Large intestine (tissue), 3 donors: ENCODE results near the gene TROAP. TPM values are rescaled to one million over a fixed set of nuclear protein-coding genes. Genes with fewer than 3 reads are reported as not detected.

Source experiments
- DNase-seq, 2 donors: peaks; one replicate each; pipeline versions ENCODE4 v3.0.0 to v3.0.0-alpha.2; 2013
- H3K27ac ChIP-seq: one replicate; pipeline ENCODE4 v1.5.1; 2013; ENCODE audit warnings: low read length
- H3K27me3 ChIP-seq: 2 replicates; pipeline ENCODE4 v1.6.1; 2013; ENCODE audit warnings: low read length; ENCODE audit not compliant: control insufficient read depth, insufficient read depth
- H3K36me3 ChIP-seq: 2 replicates; pipeline ENCODE4 v1.6.1; 2013; ENCODE audit warnings: low read length; ENCODE audit not compliant: control insufficient read depth, insufficient read depth
- H3K4me1 ChIP-seq: one replicate; pipeline ENCODE4 v1.6.1; 2013; ENCODE audit warnings: low read length; ENCODE audit not compliant: control insufficient read depth, insufficient read depth
- H3K4me3 ChIP-seq: one replicate; pipeline ENCODE4 v1.5.1; 2013; ENCODE audit warnings: low read length
- H3K9me3 ChIP-seq: one replicate; pipeline ENCODE4 v1.6.1; 2013; ENCODE audit warnings: mild to moderate bottlenecking, low read depth, low read length, moderate library complexity; ENCODE audit not compliant: control insufficient read depth
- WGBS: methylation state at CpG from one replicate; pipeline ENCODE4 v1.1.5; 2013; ENCODE audit warnings: low lambda C conversion rate; ENCODE audit not compliant: insufficient coverage; 5-methylcytosine and 5-hydroxymethylcytosine counted together
- polyA plus RNA-seq: library from polyadenylated mRNA; unstranded; fragments of 120-200 nt; gene quantifications from one replicate; pipeline ENCODE4 v1.2.1, GENCODE V29; 2013

TROAP gene
- polyA plus RNA-seq, 1 donor, result 15.8 TPM

DNA sequence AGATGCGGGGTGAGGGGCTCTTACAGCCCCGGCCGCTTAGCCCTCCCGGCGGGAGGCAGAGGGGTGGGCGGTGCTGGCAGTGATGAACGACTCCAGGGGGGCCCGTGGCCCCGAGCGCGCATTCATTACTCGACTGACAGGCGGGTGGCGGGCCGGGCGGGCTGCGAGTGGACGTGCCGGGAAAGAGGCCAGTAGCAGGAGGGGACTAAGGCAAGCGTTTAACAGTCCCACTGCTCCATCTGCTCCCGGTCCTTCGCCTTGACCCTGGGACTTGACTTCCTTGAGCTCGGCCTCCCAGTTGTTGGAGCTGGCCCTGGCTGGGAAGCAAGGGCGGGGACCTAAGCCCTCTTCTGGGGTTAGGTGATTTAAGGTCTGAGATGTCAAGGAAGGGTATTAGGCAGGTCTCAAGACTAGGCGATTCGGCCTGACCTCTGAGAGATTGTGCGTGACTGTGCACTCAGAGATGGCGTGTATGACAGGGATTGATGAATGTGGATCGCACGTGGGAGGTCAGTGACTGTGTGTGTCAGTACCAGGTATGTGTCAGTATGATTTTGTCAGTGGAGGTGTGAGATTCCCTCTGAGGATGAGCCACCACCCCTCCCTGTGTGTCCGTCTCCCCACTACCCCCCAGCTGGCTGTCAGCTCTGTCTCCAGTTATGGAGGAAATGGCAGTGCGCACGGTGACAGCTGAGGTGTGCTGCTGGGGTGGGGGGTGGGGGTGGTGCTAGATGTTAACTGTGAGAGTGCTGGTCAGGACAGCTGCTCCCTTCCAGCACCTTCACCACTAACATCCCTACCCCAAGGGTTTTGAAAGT lies 20.1 kb downstream of the TROAP start:
- H3K27ac ChIP-seq, result no peak overlapping the region
- H3K4me3 ChIP-seq, result peak overlapping the region; percentile 19
- peaks cover 22% of the 10 kb centered on the region for H3K9me3 ChIP-seq
- peaks cover 55% of the 10 kb centered on the region for H3K4me1 ChIP-seq
- peak in 1 of 2 donors; percentile 9 for DNase-seq
- H3K36me3 ChIP-seq, result no peaks in the 10 kb centered on the region
- no CpG with 5 or more reads among the region's 33 CpGs for WGBS
- peaks cover 99% of the 10 kb centered on the region for H3K27me3 ChIP-seq

DNA sequence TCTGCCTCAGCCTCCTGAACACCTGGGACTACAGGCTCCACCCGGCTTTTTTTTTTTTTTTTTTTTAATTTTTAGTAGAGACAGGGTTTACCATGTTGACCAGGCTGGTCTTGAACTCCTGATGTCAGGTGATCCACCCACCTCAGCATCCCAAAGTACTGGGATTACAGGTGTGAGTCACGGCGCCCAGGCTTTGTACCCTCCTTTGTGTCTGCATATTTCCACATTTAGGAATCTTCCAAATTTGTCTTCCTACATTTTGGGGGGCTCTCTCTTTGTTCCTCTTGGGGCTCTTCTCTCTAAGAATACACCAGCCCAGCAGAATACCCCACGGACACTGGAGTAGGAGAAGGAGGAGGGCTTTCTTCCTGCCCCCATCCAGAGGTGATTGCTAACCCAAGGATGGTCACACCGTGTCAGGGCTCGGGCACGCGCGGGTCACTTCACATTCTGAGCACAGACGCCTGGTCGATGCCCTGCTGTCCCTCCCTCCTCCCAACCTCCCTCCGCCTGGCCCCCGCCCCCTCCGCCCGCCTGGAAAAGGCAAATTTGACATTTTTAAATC lies 21.5 kb downstream of the TROAP start:
- Histone ChIP-seq H3K36me3 (no peaks in the 10 kb centered on the region), H3K9me3 (peaks cover 22% of the 10 kb centered on the region), H3K4me3 (no peak overlapping the region), H3K27me3 (peaks cover 86% of the 10 kb centered on the region), H3K4me1 (peaks cover 62% of the 10 kb centered on the region), H3K27ac (no peak overlapping the region)
- no peak for DNase-seq
- WGBS, result no CpG with 5 or more reads among the region's 15 CpGs

DNA sequence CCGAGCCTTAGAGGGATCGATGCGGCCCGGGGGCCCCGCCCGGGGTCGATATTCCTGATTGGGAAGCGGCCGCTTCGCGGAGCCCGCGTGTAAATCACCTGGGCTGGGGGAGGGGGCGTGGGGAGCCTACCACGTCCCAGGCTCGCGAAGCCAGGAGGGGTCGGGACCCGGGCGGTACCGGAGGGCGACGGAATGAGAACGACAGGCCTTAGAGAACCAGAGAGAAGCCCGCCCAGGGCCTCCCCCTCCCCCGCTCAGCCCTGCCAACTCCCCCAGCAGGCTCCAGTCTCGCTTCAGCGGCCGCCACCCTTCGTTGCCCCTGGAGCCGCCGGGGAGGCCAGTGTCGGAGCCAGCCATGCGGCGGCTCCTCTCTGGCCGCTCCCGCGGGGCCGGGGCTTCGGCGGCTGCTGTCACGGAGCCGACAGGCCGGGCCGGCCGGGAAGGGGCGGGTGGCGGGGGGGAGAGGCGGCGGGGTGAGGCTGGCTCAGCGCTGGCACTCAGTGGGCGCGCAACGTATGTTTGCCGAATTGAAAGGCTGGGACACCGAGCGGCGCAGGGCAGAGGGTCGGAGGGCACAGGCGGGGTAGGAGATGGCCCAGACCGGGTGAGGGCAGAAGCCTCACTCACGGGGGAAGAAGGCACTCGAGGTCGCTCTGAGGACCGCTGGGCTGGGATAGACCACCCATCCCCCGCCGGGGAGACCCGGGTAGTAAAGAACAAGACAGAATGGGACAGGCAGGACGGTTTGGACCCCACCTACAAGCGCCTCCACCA lies 22.2 kb downstream of the TROAP start:
- no peaks in the 10 kb centered on the region for H3K36me3 ChIP-seq
- DNase-seq, result peak in 1 of 2 donors; percentile 30
- H3K27me3 ChIP-seq, result peaks cover 79% of the 10 kb centered on the region
- H3K4me3 ChIP-seq, result peak overlapping the region; percentile 14
- no peak overlapping the region for H3K27ac ChIP-seq
- WGBS, result no CpG with 5 or more reads among the region's 70 CpGs
- peaks cover 58% of the 10 kb centered on the region for H3K4me1 ChIP-seq
- peaks cover 22% of the 10 kb centered on the region for H3K9me3 ChIP-seq

DNA sequence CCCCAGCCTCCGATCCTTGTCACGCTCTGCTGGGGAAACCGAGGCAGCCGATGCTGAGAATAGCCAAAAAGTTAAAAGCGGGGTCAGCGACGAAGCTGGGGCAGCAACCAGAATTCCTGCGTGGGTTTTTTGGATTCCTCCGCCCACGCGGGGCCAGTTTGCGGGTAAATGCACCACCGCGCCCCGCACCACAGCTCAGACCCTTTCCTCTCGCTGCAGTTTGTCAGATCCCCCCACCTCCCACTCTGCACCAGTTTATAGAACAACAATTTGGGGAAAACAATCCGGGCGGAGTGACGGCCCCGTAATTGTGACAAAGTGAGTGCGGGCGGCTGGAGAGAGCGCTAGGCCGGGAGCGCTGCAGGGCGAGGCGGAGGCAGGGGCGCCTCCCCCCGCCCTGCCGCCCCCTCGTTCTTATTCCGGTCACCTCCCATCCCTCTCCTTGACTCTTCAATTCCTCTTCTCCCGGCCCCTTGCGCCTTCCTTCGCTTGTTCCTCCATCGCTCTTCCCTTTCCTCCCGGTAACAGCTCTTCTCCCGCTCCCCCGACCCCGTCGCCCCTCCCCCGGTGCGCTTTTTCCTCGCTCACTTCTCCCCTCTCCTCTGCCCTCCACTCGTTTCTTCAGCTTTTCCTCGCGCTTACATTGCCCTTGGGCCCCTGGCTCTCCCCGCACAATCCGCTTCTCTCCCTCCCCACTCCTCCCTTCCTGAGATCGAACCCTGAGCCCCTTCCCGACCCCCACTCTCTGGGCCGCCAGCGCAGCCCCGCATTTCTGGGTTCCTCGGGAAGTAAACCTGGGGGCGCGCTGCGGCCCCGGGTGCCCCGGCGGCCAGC lies 23.0 kb downstream of the TROAP start:
- H3K9me3 ChIP-seq, result peaks cover 22% of the 10 kb centered on the region
- H3K27me3 ChIP-seq, result peaks cover 71% of the 10 kb centered on the region
- peak overlapping the region; percentile 14 for H3K4me3 ChIP-seq
- peaks cover 58% of the 10 kb centered on the region for H3K4me1 ChIP-seq
- peak in 1 of 2 donors; percentile 26 for DNase-seq
- WGBS, result 20% methylated on average over 6 of the region's 61 CpGs
- no peak overlapping the region for H3K27ac ChIP-seq
- H3K36me3 ChIP-seq, result peaks cover under 1% of the 10 kb centered on the region

DNA sequence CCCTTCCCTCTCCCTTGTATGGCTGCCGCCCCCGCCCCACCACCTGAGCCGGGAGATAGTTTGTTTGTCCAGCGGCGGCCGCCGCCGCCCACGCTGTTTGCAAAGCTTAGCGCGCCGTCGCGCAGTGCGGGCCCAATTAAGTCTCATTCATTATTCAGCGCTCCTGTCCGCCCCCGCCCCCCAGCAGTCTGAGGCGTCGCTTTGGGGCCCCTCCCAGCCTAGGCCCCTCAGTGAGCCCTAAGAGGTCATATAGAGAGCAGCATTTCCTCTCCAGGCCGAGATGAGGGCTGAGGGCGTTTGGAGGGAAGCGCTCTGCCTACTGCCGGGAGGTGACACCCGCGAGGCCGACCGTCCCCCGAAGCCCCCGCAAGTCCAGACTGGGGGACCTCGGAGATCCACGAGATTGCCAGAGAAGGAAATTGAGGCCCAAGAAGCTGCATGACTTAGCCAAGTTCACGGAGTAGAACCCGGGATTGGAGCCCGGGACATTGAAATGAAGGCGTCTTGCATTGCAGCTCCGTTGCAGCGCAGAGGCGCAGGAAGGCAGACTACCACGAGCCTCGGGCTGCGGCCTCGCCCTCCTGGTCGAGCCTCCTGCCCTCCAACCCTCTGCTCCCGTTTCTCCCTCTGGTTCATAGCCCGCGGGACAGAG lies 23.7 kb downstream of the TROAP start, which contains the start of gene DNAJC22:
Gene DNAJC22 (plus strand): TSS at position 230 of the 652 bp plus-strand sequence. CDS start 1,985 bp downstream, outside the sequence.
- peak in 1 of 2 donors; percentile 46 for DNase-seq
- Histone ChIP-seq H3K4me1 (peaks cover 58% of the 10 kb centered on the region), H3K27me3 (peaks cover 64% of the 10 kb centered on the region), H3K9me3 (peaks cover 22% of the 10 kb centered on the region), H3K4me3 (peak within 1 kb of the TSS; percentile 59), H3K36me3 (peaks cover 4% of the 10 kb centered on the region), H3K27ac (no peak within 1 kb of the TSS)
- no CpG with 5 or more reads among the region's 47 CpGs for WGBS

DNA sequence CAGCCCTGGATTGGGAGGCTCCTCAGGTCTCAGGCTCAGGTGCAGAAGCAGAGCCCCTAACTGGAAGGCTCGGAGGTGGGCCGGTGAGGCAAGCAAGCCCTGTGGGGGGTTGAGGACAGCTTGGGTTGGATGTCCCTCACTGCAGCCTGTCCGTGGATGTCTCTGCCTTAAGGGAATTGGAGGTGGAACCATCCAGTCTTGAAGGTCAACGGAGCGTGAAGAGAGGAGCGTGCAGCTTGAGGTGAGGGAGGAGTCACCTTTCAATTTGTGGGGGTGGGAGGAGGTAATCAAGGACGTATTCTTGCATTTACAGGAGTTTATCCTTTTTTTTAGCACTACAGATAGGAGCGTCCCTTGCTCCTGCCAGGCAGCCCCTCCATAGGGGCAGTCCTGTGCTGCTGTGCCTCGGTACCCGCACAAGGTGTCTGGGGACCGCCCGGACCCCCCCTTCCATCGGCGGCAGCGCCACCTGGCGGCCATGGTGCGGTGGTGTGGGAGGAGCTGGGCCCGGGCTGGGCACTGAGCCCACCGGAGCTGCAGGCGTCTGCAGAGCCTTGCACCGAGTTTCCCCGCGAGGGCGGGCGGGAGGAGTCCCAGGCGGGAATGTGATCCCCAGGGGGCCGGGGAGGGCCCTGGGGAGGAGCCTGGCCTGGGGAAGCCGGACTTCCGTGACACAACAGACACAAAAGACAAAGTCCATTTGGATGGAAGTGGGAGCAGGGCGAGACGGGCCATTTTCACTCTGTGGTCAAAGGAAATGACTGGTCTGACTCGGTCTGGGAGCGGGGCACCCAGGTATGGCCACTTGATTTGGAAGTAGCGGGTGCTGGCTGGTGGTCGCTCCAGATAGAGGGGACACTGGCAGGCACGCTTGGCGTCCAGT lies 24.5 kb downstream of the TROAP start:
- peak; percentile 92 to 95 for DNase-seq
- WGBS, result no CpG with 5 or more reads among the region's 37 CpGs
- peaks cover 57% of the 10 kb centered on the region for H3K4me1 ChIP-seq
- peaks cover 4% of the 10 kb centered on the region for H3K36me3 ChIP-seq
- H3K27ac ChIP-seq, result peak overlapping the region; percentile 60
- H3K4me3 ChIP-seq, result peak overlapping the region; percentile 59
- peaks cover 56% of the 10 kb centered on the region for H3K27me3 ChIP-seq
- H3K9me3 ChIP-seq, result peaks cover 18% of the 10 kb centered on the region

DNA sequence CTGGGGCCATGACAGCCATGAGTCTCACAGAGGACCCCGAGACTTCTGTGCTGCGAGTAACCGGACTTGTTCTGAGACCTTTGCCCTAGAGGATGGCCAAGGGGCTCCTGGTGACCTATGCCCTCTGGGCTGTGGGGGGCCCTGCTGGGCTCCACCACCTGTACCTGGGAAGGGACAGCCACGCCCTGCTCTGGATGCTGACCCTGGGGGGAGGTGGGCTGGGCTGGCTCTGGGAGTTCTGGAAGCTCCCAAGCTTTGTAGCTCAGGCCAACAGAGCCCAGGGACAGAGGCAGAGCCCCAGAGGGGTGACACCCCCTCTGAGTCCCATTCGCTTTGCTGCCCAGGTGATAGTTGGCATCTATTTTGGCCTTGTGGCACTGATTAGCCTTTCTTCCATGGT lies 25.7 kb downstream of the TROAP start:
- Histone ChIP-seq H3K27me3 (peaks cover 44% of the 10 kb centered on the region), H3K27ac (peak overlapping the region; percentile 60), H3K4me3 (peak overlapping the region; percentile 59), H3K36me3 (peaks cover 4% of the 10 kb centered on the region), H3K4me1 (peaks cover 45% of the 10 kb centered on the region), H3K9me3 (peaks cover 14% of the 10 kb centered on the region)
- no CpG with 5 or more reads among the region's 5 CpGs for WGBS
- peak in 1 of 2 donors; percentile 28 for DNase-seq

DNA sequence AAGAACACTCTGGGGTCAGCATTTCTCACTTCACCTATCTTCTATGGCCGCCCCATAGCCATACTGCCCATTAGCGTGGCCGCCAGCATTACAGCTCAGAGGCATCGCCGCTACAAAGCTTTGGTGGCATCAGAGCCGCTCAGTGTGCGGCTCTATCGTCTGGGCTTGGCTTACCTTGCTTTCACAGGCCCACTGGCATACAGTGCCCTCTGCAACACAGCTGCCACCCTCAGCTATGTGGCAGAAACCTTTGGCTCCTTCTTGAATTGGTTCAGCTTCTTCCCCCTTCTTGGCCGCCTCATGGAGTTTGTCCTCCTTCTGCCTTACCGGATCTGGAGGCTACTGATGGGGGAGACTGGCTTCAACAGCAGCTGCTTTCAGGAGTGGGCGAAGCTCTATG lies 26.2 kb downstream of the TROAP start:
- H3K36me3 ChIP-seq, result peaks cover 4% of the 10 kb centered on the region
- no peak for DNase-seq
- H3K4me1 ChIP-seq, result peaks cover 41% of the 10 kb centered on the region
- no CpG with 5 or more reads among the region's 11 CpGs for WGBS
- H3K9me3 ChIP-seq, result peaks cover 14% of the 10 kb centered on the region
- H3K27ac ChIP-seq, result no peak overlapping the region
- H3K27me3 ChIP-seq, result peaks cover 39% of the 10 kb centered on the region
- H3K4me3 ChIP-seq, result peak overlapping the region; percentile 59

DNA sequence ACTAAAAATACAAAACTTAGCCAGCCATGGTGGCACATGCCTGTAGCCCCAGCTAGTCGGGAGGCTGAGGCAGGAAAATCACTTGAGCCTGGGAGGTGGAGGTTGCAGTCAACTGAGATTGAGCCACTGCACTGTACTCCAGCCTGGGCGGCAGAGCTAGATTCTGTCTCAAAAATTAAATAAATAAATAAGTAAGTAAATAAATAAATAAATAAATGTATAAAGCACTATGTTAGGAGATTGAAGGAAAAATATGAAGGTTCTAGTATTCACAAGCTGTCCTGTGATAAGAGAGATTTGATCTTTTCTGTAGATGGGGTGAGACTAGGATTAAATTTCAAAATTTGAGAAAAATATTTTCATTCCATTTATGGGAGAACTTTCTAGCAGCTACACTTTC lies 29.3 kb downstream of the TROAP start:
- peaks cover 4% of the 10 kb centered on the region for H3K36me3 ChIP-seq
- no peak overlapping the region for H3K4me3 ChIP-seq
- WGBS, result 100% methylated on average over 1 of the region's 2 CpGs
- no peak for DNase-seq
- no peak overlapping the region for H3K27ac ChIP-seq
- H3K4me1 ChIP-seq, result peaks cover 18% of the 10 kb centered on the region
- H3K27me3 ChIP-seq, result peaks cover 9% of the 10 kb centered on the region
- no peaks in the 10 kb centered on the region for H3K9me3 ChIP-seq
